ENCODE measurements around the gene FARS2.

The FARS2 gene

GRCh38 chr6:5547556-5547955, 286.2 kb downstream of the FARS2 start:
- H3K4me3 ChIP-seq (ENCODE audit: low read depth, low read length): no peak overlapping the region
- DNase-seq (ENCODE audit: low read depth): no peak
- TF ChIP-seq CTCF (IDR thresholded peaks at IDR 0.05; ENCODE audit: low read depth, low read length) (no peak), POLR2A (IDR thresholded peaks at IDR 0.05; ENCODE audit: extremely low read depth, insufficient read length) (no peak), MYC (IDR thresholded peaks at IDR 0.05; ENCODE audit: low read depth, low read length) (no peak)
- TF ChIP-seq, protein P1, sequence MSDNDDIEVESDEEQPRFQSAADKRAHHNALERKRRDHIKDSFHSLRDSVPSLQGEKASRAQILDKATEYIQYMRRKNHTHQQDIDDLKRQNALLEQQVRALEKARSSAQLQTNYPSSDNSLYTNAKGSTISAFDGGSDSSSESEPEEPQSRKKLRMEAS (IDR thresholded peaks at IDR 0.05; ENCODE audit: low read depth, low read length): no peak

DNA sequence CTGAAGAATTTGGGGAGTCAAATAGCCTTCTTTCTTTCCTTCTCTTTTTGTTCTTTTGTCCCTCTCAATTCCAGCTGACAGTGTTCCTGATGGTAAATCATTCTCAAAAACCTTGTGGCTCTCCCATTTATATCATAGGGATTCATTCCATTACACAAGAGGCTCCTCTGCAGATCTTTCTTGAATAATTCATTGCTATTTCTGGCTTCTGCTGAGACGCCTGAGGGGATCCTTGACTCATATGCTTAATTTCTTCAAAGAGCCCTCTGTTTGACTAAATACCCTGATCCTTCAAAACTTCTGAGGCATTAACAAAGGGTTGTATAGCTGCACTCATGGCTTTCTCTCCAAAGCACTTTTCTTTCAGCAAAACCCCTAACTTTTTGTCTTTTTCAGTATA, 289.3 kb downstream of the FARS2 start:
- TF ChIP-seq MYC (IDR thresholded peaks at IDR 0.05; ENCODE audit: low read depth, low read length) (no peak), CTCF (IDR thresholded peaks at IDR 0.05; ENCODE audit: low read depth, low read length) (no peak), POLR2A (IDR thresholded peaks at IDR 0.05; ENCODE audit: extremely low read depth, insufficient read length) (no peak)
- TF ChIP-seq, protein P1 (IDR thresholded peaks at IDR 0.05; ENCODE audit: low read depth, low read length): no peak
- H3K4me3 ChIP-seq (ENCODE audit: low read depth, low read length): no peak overlapping the region
- no peak for DNase-seq (ENCODE audit: low read depth)

DNA sequence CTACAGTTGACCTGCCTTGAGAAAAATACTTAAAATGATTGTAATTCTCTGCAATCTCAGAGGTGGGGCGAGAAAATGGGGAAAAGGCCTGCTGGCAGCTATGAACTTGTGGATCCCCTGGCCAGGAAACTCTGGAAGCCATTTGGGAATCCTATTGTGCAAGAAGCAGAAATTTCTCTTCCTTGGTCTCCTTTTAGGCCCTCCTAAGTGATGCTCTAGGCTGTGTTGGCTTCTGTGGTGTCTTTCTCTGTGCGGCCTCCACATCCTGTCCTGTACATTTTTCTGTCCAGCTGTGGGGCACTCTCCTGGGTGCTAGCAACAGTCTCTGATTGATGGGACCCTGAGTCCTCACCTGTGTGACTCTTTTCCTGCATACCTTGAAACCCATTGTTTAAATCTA, 290.9 kb downstream of the FARS2 start:
- no peak overlapping the region for H3K4me3 ChIP-seq (ENCODE audit: low read depth, low read length)
- TF ChIP-seq, protein P1 (IDR thresholded peaks at IDR 0.05; ENCODE audit: low read depth, low read length): no peak
- TF ChIP-seq MYC (IDR thresholded peaks at IDR 0.05; ENCODE audit: low read depth, low read length): no peak
- no peak for TF ChIP-seq CTCF (IDR thresholded peaks at IDR 0.05; ENCODE audit: low read depth, low read length)
- no peak for TF ChIP-seq POLR2A (IDR thresholded peaks at IDR 0.05; ENCODE audit: extremely low read depth, insufficient read length)
- no peak for DNase-seq (ENCODE audit: low read depth)

GRCh38 chr6:5553767-5554166, 292.5 kb downstream of the FARS2 start:
- no peak for DNase-seq (ENCODE audit: low read depth)
- TF ChIP-seq MYC (IDR thresholded peaks at IDR 0.05; ENCODE audit: low read depth, low read length): no peak
- TF ChIP-seq POLR2A (IDR thresholded peaks at IDR 0.05; ENCODE audit: extremely low read depth, insufficient read length): no peak
- TF ChIP-seq, protein P1 (IDR thresholded peaks at IDR 0.05; ENCODE audit: low read depth, low read length): no peak
- TF ChIP-seq CTCF (IDR thresholded peaks at IDR 0.05; ENCODE audit: low read depth, low read length): no peak
- H3K4me3 ChIP-seq (ENCODE audit: low read depth, low read length): no peak overlapping the region

- TF ChIP-seq MYC (IDR thresholded peaks at IDR 0.05; ENCODE audit: low read depth, low read length) (no peak), POLR2A (IDR thresholded peaks at IDR 0.05; ENCODE audit: extremely low read depth, insufficient read length) (no peak), CTCF (IDR thresholded peaks at IDR 0.05; ENCODE audit: low read depth, low read length) (no peak)
- TF ChIP-seq, protein P1 (IDR thresholded peaks at IDR 0.05; ENCODE audit: low read depth, low read length): no peak
- no peak overlapping the region for H3K4me3 ChIP-seq (ENCODE audit: low read depth, low read length)
- no peak for DNase-seq (ENCODE audit: low read depth)
These were observed 292.9 kb downstream of the FARS2 start for GRCh38 chr6:5554226-5554625.

DNA sequence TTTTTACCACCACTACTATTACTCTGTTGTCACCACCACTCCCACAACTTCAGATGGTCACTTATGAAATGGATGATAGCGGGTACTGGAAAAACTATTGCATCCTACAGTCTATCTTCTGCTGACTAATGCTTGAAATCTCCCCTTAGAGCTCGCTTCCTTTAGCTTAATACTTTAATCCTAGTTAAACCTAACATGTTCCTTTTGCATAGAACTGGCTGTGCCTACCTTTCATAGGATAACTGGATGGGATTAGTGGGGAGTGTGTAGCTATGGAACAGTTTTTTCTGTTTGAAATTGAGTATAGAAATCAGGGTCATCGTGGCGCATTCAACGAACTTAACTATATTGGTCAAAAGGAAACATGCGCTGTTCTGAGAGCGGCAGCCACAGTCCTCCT, 294.7 kb downstream of the FARS2 start:
- H3K4me3 ChIP-seq (ENCODE audit: low read depth, low read length): no peak overlapping the region
- TF ChIP-seq MYC (IDR thresholded peaks at IDR 0.05; ENCODE audit: low read depth, low read length): no peak
- TF ChIP-seq, protein P1 (IDR thresholded peaks at IDR 0.05; ENCODE audit: low read depth, low read length): no peak
- no peak for TF ChIP-seq CTCF (IDR thresholded peaks at IDR 0.05; ENCODE audit: low read depth, low read length)
- TF ChIP-seq POLR2A (IDR thresholded peaks at IDR 0.05; ENCODE audit: extremely low read depth, insufficient read length): no peak
- DNase-seq (ENCODE audit: low read depth): no peak

Data from NB4 (cell line).